SK-N-SH (cell line): ENCODE data around the gene AANAT. TPM values are rescaled to one million over a fixed set of nuclear protein-coding genes. Genes with fewer than 3 reads are reported as not detected.

Experiments used
- CTCF ChIA-PET: fragments of 300-600, 350-600 bp; formaldehyde crosslinking; extraction: SDS; loops from one replicate; lab custom pipeline; 2021; lab: Yijun Ruan, JAX
- POLR2A ChIA-PET: fragments of 350-600 bp; sonication (Branson Sonifier 250); formaldehyde crosslinking; extraction: SDS; loops from one replicate; lab custom pipeline; 2020; ENCODE audit warnings: antibody characterized with exemption, inconsistent platforms; lab: Yijun Ruan, JAX
- DNase-seq: peaks from one replicate; pipeline ENCODE4 v3.0.0; 2012
- H2AFZ ChIP-seq: fragments of 200-600 bp; sonication (generic); 2 replicates; pipeline ENCODE4 v1.8.1; 2016; ENCODE audit warnings: antibody characterized with exemption, mild to moderate bottlenecking, low read depth
- H3F3A ChIP-seq: fragments of 200-600 bp; sonication (generic); replicated peaks from 2 replicates; pipeline ENCODE3; 2016; ENCODE audit warnings: antibody characterized with exemption, mild to moderate bottlenecking; ENCODE audit not compliant: insufficient read depth
- H3K27ac ChIP-seq, 2 experiments: fragments of 200-500 bp in 1 of 2; fragments of 200-600 bp in 1 of 2; sonication (Bioruptor generic) in 1 of 2; sonication (generic), shearing (Covaris generic) in 1 of 2; 2 replicates each; pipeline versions ENCODE4 v1.5.1 to v1.6.1; 2014 to 2016; ENCODE audit warnings: low read depth in 2 of 2, inconsistent platforms in 1 of 2, low read length in 1 of 2, mild to moderate bottlenecking in 1 of 2, mixed read lengths in 1 of 2
- H3K27me3 ChIP-seq: fragments of 200-600 bp; sonication (generic), shearing (Covaris generic); 2 replicates; pipeline ENCODE4 v1.6.1; 2016; ENCODE audit warnings: mixed run types; ENCODE audit not compliant: insufficient read depth
- H3K36me3 ChIP-seq, 2 experiments: fragments of 200-500 bp in 1 of 2; fragments of 200-600 bp in 1 of 2; sonication (Bioruptor generic) in 1 of 2; sonication (generic) in 1 of 2; replicated peaks in 1 of 2; 2 replicates each; pipeline versions ENCODE3 to v1.5.1; 2014 to 2016; ENCODE audit warnings: low read length in 1 of 2, mild to moderate bottlenecking in 1 of 2; ENCODE audit not compliant: insufficient read depth in 2 of 2, control insufficient read depth in 1 of 2
- H3K4me1 ChIP-seq, 2 experiments: fragments of 200-500 bp in 1 of 2; fragments of 200-600 bp in 1 of 2; sonication (Bioruptor generic) in 1 of 2; sonication (generic), shearing (Covaris generic) in 1 of 2; 2 replicates each; pipeline versions ENCODE4 v1.5.1 to v1.6.1; 2014 to 2016; ENCODE audit warnings: low read depth in 1 of 2, low read length in 1 of 2, mixed run types in 1 of 2; ENCODE audit not compliant: insufficient read depth in 2 of 2, control insufficient read depth in 1 of 2
- H3K4me2 ChIP-seq: fragments of 200-600 bp; sonication (generic), shearing (Covaris generic); 2 replicates; pipeline ENCODE4 v1.6.1; 2017; ENCODE audit warnings: mixed run types
- H3K4me3 ChIP-seq, 2 experiments: fragments of 200-500 bp in 1 of 2; fragments of 200-600 bp in 1 of 2; sonication (Bioruptor generic) in 1 of 2; sonication (generic), shearing (Covaris generic) in 1 of 2; 2 replicates each; pipeline versions ENCODE4 v1.5.1 to v1.8.1; 2014 to 2016; ENCODE audit warnings: low read depth in 2 of 2, inconsistent platforms in 1 of 2, low read length in 1 of 2, mild to moderate bottlenecking in 1 of 2, mixed read lengths in 1 of 2, moderate library complexity in 1 of 2
- H3K79me2 ChIP-seq: fragments of 200-600 bp; sonication (generic); 2 replicates; pipeline ENCODE4 v1.8.1; 2017; ENCODE audit warnings: mild to moderate bottlenecking; ENCODE audit not compliant: insufficient read depth
- H3K9ac ChIP-seq: fragments of 200-600 bp; sonication (generic); 2 replicates; pipeline ENCODE4 v1.6.1; 2017; ENCODE audit warnings: mixed run types
- H3K9me2 ChIP-seq: fragments of 200-600 bp; sonication (generic); 2 replicates; pipeline ENCODE4 v1.6.1; 2017; ENCODE audit warnings: mixed run types
- H3K9me3 ChIP-seq: fragments of 200-600 bp; sonication (generic); 2 replicates; pipeline ENCODE4 v1.6.1; 2017; ENCODE audit warnings: mixed run types, mild to moderate bottlenecking, moderate library complexity
- H4K20me1 ChIP-seq: fragments of 200-600 bp; sonication (generic); 2 replicates; pipeline ENCODE4 v1.6.1; 2017; ENCODE audit warnings: mild to moderate bottlenecking, mixed run types; ENCODE audit not compliant: insufficient read depth
- CHD2 ChIP-seq: fragments of 150-350 bp; IDR thresholded peaks from 2 replicates; pipeline ENCODE4 v1.6.1; 2018; ENCODE audit warnings: low read length; ENCODE audit not compliant: partially characterized antibody
- EP300 ChIP-seq, 2 experiments: IDR thresholded peaks; 2 replicates each; pipeline versions ENCODE4 v1.4.0 to v1.6.1; 2012; ENCODE audit warnings: borderline replicate concordance in 1 of 2, low read depth in 1 of 2, low read length in 1 of 2
- EZH2phosphoT487 ChIP-seq: fragments of 200-600 bp; sonication (generic); IDR thresholded peaks from 2 replicates; pipeline ENCODE4 v1.6.1; 2017; ENCODE audit warnings: low read depth, mixed run types, mild to moderate bottlenecking, antibody characterized with exemption, moderate library complexity, borderline replicate concordance
- FOSL2 ChIP-seq: IDR thresholded peaks from 2 replicates; pipeline ENCODE4 v1.4.0; 2012; ENCODE audit warnings: low read depth, mild to moderate bottlenecking, moderate library complexity, borderline replicate concordance
- GABPA ChIP-seq: IDR thresholded peaks from 2 replicates; pipeline ENCODE4 v1.4.0; 2012; ENCODE audit warnings: low read depth, mild to moderate bottlenecking
- MAX ChIP-seq: IDR thresholded peaks from 2 replicates; pipeline ENCODE4 v1.4.0; 2012; ENCODE audit warnings: low read depth
- RFX5 ChIP-seq: IDR thresholded peaks from 2 replicates; pipeline ENCODE4 v1.6.1; 2012; ENCODE audit warnings: mild to moderate bottlenecking, improper control_type of control experiment, low read length
- WGBS: methylation state at CpG from one replicate; pipeline ENCODE4 v1.1.6; 2017; ENCODE audit warnings: low lambda C conversion rate; 5-methylcytosine and 5-hydroxymethylcytosine counted together
- polyA plus RNA-seq, 3 experiments: library from polyadenylated mRNA; depleted of rRNA; stranded (reverse); fragments of >200 nt; gene quantifications; 2 replicates each; pipeline ENCODE4 v1.2.3, GENCODE V29; 2012
- TF ChIP-seq, protein P1 (sequence below): fragments of 150-350 bp; IDR thresholded peaks from 2 replicates; pipeline ENCODE4 v1.6.1; 2016; ENCODE audit warnings: mild to moderate bottlenecking, low read depth, low read length

The AANAT gene
- polyA plus RNA-seq, 1 of the 3 experiments (the other 2 are of a cell fraction), result 0.26 TPM

- no peaks in the 10 kb centered on the region for H3K9me3 ChIP-seq
- ChIA-PET CTCF (interaction anchor here (0.6 to 22.2 kb wide), 13 partner anchors 9 to 164 kb away, joined by 3 to 679 read pairs (median 13); partner anchors contain the start of genes AANAT, CYGB, PRCD and UBE2O), POLR2A (interaction anchor here (3.4 kb wide), 1 partner anchor 26 kb away, joined by 26 read pairs; no protein-coding TSS in a partner anchor)
- peaks cover 17% of the 10 kb centered on the region; the same call in 1 of the 2 replicates for H3K27me3 ChIP-seq
- H3K4me1 ChIP-seq, result peaks cover 0 to 5% of the 10 kb centered on the region in 2 experiments; a peak in 1 of 4 replicates
- no peak overlapping the region for H3K27ac ChIP-seq
- 77% methylated on average over 15 of the region's 15 CpGs for WGBS
- H2AFZ ChIP-seq, result no peak overlapping the region
- no peaks in the 10 kb centered on the region for H4K20me1 ChIP-seq
- no peak for DNase-seq
- no peak overlapping the region for H3K9ac ChIP-seq
- H3K4me3 ChIP-seq, result no peak overlapping the region
- no peaks in the 10 kb centered on the region for H3K9me2 ChIP-seq
- no peaks in the 10 kb centered on the region for H3K36me3 ChIP-seq
- TF ChIP-seq EP300 (IDR thresholded peaks at IDR 0.05; ENCODE audit: borderline replicate concordance in 1 of 2, low read depth in 1 of 2, low read length in 1 of 2) (no peak), MAX (no peak), CHD2 (no peak), EZH2phosphoT487 (no peak), GABPA (no peak), RFX5 (no peak), FOSL2 (no peak)
- TF ChIP-seq, protein P1, sequence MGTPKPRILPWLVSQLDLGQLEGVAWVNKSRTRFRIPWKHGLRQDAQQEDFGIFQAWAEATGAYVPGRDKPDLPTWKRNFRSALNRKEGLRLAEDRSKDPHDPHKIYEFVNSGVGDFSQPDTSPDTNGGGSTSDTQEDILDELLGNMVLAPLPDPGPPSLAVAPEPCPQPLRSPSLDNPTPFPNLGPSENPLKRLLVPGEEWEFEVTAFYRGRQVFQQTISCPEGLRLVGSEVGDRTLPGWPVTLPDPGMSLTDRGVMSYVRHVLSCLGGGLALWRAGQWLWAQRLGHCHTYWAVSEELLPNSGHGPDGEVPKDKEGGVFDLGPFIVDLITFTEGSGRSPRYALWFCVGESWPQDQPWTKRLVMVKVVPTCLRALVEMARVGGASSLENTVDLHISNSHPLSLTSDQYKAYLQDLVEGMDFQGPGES, result no peak
- TF ChIP-seq, all 33 proteins: peak for 0
- H3F3A ChIP-seq, result no peaks in the 10 kb centered on the region
- no peaks in the 10 kb centered on the region for H3K79me2 ChIP-seq
- H3K4me2 ChIP-seq, result no peak overlapping the region
Observed at GRCh38 chr17:76519048-76519966, 51.9 kb downstream of the AANAT start.

Other genes starting within 250 kb of the AANAT start
- 5.2 TPM in 2 replicates for gene RNF157, start 227.1 kb upstream of the AANAT start, polyA plus RNA-seq (2012; rRNA removed)
- 16.7 and 27.0 TPM in 2 replicates for gene UBALD2, start 202.3 kb upstream of the AANAT start, polyA plus RNA-seq (2012; rRNA removed)
- gene QRICH2, start 159.3 kb upstream of the AANAT start, polyA plus RNA-seq (2012; rRNA removed), result 6.2 and 7.6 TPM in 2 replicates
- gene PRPSAP1, start 113.7 kb upstream of the AANAT start, polyA plus RNA-seq (2012; rRNA removed), result 118 and 125 TPM in 2 replicates
- 7.7 and 12.3 TPM in 2 replicates for gene SPHK1, start 83.0 kb upstream of the AANAT start, polyA plus RNA-seq (2012; rRNA removed)
- gene UBE2O, start 14.5 kb upstream of the AANAT start, polyA plus RNA-seq (2012; rRNA removed), result 20.0 and 25.4 TPM in 2 replicates
- 14.0 and 16.1 TPM in 2 replicates for gene RHBDF2, start 33.8 kb downstream of the AANAT start, polyA plus RNA-seq (2012; rRNA removed)
- gene CYGB, start 70.1 kb downstream of the AANAT start, polyA plus RNA-seq (2012; rRNA removed), result 1.7 and 3.7 TPM in 2 replicates
- gene PRCD, start 72.4 kb downstream of the AANAT start, polyA plus RNA-seq (2012; rRNA removed), result 2.2 and 5.0 TPM in 2 replicates
- 0.57 and 0.94 TPM in 2 replicates for gene ST6GALNAC2, start 118.3 kb downstream of the AANAT start, polyA plus RNA-seq (2012; rRNA removed)
- gene ST6GALNAC1, start 176.2 kb downstream of the AANAT start, polyA plus RNA-seq (2012; rRNA removed), result not detected in 2 replicates
- gene MXRA7, start 243.4 kb downstream of the AANAT start, polyA plus RNA-seq (2012; rRNA removed), result 154 and 187 TPM in 2 replicates